HepG2 (cell line): Measurements from ENCODE around the gene PLPPR2. TPM values are rescaled to one million over a fixed set of nuclear protein-coding genes. Genes with fewer than 3 reads are reported as not detected.
A peak's percentile ranks its signal among the peaks of the same experiment; 100 is the strongest.

Experiments used
- ATAC-seq: fragments of 200-7000 bp; cut with Tn5 transposase; 3 replicates; pipeline ENCODE4 v1.9.1; 2020; ENCODE audit warnings: mild to moderate bottlenecking, moderate library complexity
- BruUV-seq: library from RNA; stranded (reverse); fragments of 400-500 nt; replicated peaks from 2 replicates; lab custom pipeline; 2021; lab: Mats Ljungman, UMichigan
- CTCF ChIA-PET: fragments of 300-600 bp; formaldehyde crosslinking; extraction: SDS; loops from one replicate; lab custom pipeline; 2021; ENCODE audit warnings: low total read pairs, inconsistent platforms, low intra/inter-chr PET ratio; lab: Yijun Ruan, JAX
- POLR2A ChIA-PET: fragments of 350-600 bp; sonication (Branson Sonifier 250); formaldehyde crosslinking; loops from one replicate; lab custom pipeline; 2020; ENCODE audit warnings: antibody characterized with exemption, inconsistent platforms; lab: Yijun Ruan, JAX
- DNase-seq: peaks from one replicate; pipeline ENCODE4 v3.0.0-alpha.2; 2015; ENCODE audit warnings: low spot score
- FAIRE-seq: peaks from 3 replicates; lab custom pipeline; 2011; peaks lifted over from hg19 to GRCh38; lab: Jason Lieb, UNC
- H2AFZ ChIP-seq: one replicate; pipeline ENCODE4 v1.6.1; 2011; ENCODE audit warnings: low read length, inconsistent platforms
- H3K27ac ChIP-seq: fragments of 300-600 bp; 3 replicates; pipeline ENCODE4 v1.8.0; 2011; ENCODE audit warnings: mixed run types, mild to moderate bottlenecking, mixed read lengths, low read length, inconsistent platforms; ENCODE audit not compliant: insufficient read depth; ENCODE audit errors: extremely low read length
- H3K27me3 ChIP-seq, 2 experiments: fragments of 200-600 bp in 1 of 2; 2 replicates in 1 of 2; 3 replicates in 1 of 2; pipeline versions ENCODE4 v1.6.0 to v1.8.0; 2011; ENCODE audit warnings: low read length in 2 of 2, mild to moderate bottlenecking in 2 of 2, moderate library complexity in 2 of 2, inconsistent platforms in 1 of 2; ENCODE audit not compliant: insufficient read depth in 2 of 2, control insufficient read depth in 1 of 2
- H3K36me3 ChIP-seq, 2 experiments: fragments of 200-600 bp in 1 of 2; replicated peaks in 1 of 2; 2 replicates in 1 of 2; 3 replicates in 1 of 2; pipeline versions ENCODE4 v1.5.1 to v1.8.0; 2011; ENCODE audit warnings: low read length in 2 of 2, inconsistent platforms in 1 of 2; ENCODE audit not compliant: insufficient read depth in 2 of 2, control insufficient read depth in 1 of 2
- H3K4me1 ChIP-seq: 2 replicates; pipeline ENCODE4 v1.5.1; 2012; ENCODE audit warnings: low read length, inconsistent platforms; ENCODE audit not compliant: insufficient read depth
- H3K4me2 ChIP-seq: 2 replicates; pipeline ENCODE4 v1.6.0; 2011; ENCODE audit warnings: low read depth, low read length, inconsistent platforms
- H3K4me3 ChIP-seq, 3 experiments: fragments of 200-600 bp in 1 of 3; sonication (generic), shearing (Covaris generic) in 1 of 3; replicated peaks in 1 of 3; 2 replicates each; pipeline ENCODE4 v1.5.1; 2011 to 2016; ENCODE audit warnings: low read length in 3 of 3, inconsistent platforms in 2 of 3, low read depth in 2 of 3, mild to moderate bottlenecking in 2 of 3, control low read depth in 1 of 3, mixed read lengths in 1 of 3; ENCODE audit not compliant: insufficient read depth in 1 of 3
- H3K79me2 ChIP-seq: one replicate; pipeline ENCODE4 v1.6.1; 2011; ENCODE audit warnings: low read length, inconsistent platforms; ENCODE audit not compliant: insufficient read depth
- H3K9ac ChIP-seq: 2 replicates; pipeline ENCODE4 v1.6.0; 2011; ENCODE audit warnings: mild to moderate bottlenecking, low read depth, low read length, inconsistent platforms; ENCODE audit not compliant: insufficient read depth
- H3K9me3 ChIP-seq: 2 replicates; pipeline ENCODE4 v1.5.1; 2012; ENCODE audit warnings: mild to moderate bottlenecking, low read length
- H4K20me1 ChIP-seq: 2 replicates; pipeline ENCODE4 v1.6.0; 2011; ENCODE audit warnings: inconsistent platforms, mild to moderate bottlenecking, low read length, moderate library complexity; ENCODE audit not compliant: insufficient read depth
- ARID2 ChIP-seq: sonication (generic); formaldehyde crosslinking; IDR thresholded peaks from 2 replicates; pipeline ENCODE4 v1.8.1; 2022; ENCODE audit warnings: mild to moderate bottlenecking, missing genetic modification reagents, borderline replicate concordance
- ELF3 ChIP-seq: IDR thresholded peaks from 2 replicates; pipeline ENCODE4 v1.6.1; 2016; ENCODE audit warnings: missing genetic modification reagents, missing compliant biosample characterization
- ELF4 ChIP-seq: sonication (generic); formaldehyde crosslinking; IDR thresholded peaks from 2 replicates; pipeline ENCODE4 v1.5.0; 2020; ENCODE audit warnings: missing genetic modification reagents, mild to moderate bottlenecking, moderate library complexity, borderline replicate concordance
- HNF4A ChIP-seq: sonication (generic); formaldehyde crosslinking; IDR thresholded peaks from 2 replicates; pipeline ENCODE4 v1.4.0; 2020; ENCODE audit warnings: missing genetic modification reagents
- KDM5A ChIP-seq: fragments of 200-600 bp; sonication (generic); IDR thresholded peaks from 2 replicates; pipeline ENCODE4 v1.7.0; 2018; ENCODE audit warnings: antibody characterized with exemption, mild to moderate bottlenecking, low read length, borderline replicate concordance
- KDM6A ChIP-seq: IDR thresholded peaks from 2 replicates; pipeline ENCODE4 v1.6.1; 2016; ENCODE audit warnings: low read depth
- MIXL1 ChIP-seq: IDR thresholded peaks from 2 replicates; pipeline ENCODE4 v1.6.1; 2016
- NFYC ChIP-seq: IDR thresholded peaks from 2 replicates; pipeline ENCODE4 v1.6.1; 2016; ENCODE audit warnings: missing genetic modification reagents, missing compliant biosample characterization
- POLR2AphosphoS5 ChIP-seq: IDR thresholded peaks from 2 replicates; pipeline ENCODE4 v1.6.1; 2012; ENCODE audit warnings: low read depth, low read length
- SIN3A ChIP-seq: IDR thresholded peaks from 2 replicates; pipeline ENCODE4 v1.6.1; 2011; ENCODE audit warnings: low read depth, mild to moderate bottlenecking, control low read depth, low read length, borderline replicate concordance
- SOX5 ChIP-seq: IDR thresholded peaks from 2 replicates; pipeline ENCODE4 v1.6.1; 2016; ENCODE audit warnings: borderline replicate concordance
- SP4 ChIP-seq: sonication (generic); formaldehyde crosslinking; IDR thresholded peaks from 2 replicates; pipeline ENCODE4 v1.8.1; 2023; ENCODE audit warnings: mild to moderate bottlenecking, missing genetic modification reagents
- TOPORS ChIP-seq: sonication (generic); formaldehyde crosslinking; IDR thresholded peaks from 2 replicates; pipeline ENCODE4 v1.8.0; 2023; ENCODE audit warnings: mild to moderate bottlenecking, missing genetic modification reagents
- ZC3H4 ChIP-seq: sonication (generic); formaldehyde crosslinking; IDR thresholded peaks from 2 replicates; pipeline ENCODE4 v1.4.0; 2020; ENCODE audit warnings: missing genetic modification reagents, borderline replicate concordance
- ZNF292 ChIP-seq: sonication (generic); formaldehyde crosslinking; IDR thresholded peaks from 2 replicates; pipeline ENCODE4 v1.8.1; 2022; ENCODE audit warnings: mild to moderate bottlenecking, low read depth, missing genetic modification reagents, borderline replicate concordance
- WGBS: methylation state at CpG from one replicate; pipeline ENCODE4 v1.1.6; 2017; ENCODE audit warnings: low lambda C conversion rate; 5-methylcytosine and 5-hydroxymethylcytosine counted together
- in situ Hi-C: cut with HindIII; loops from 2 replicates; pipeline ENCODE4 v1.10.0; 2017; ENCODE audit warnings: low pct_unique_long_range_greater_than_20kb; ENCODE audit not compliant: extremely low pct_ligation_motif_present
- intact Hi-C: fragments of 100-400 bp; cut with micrococcal nuclease; formaldehyde crosslinking; loops from one replicate; pipeline ENCODE4 v1.10.0; 2022; ENCODE audit not compliant: unreplicated experiment
- polyA plus RNA-seq, 8 experiments: library from polyadenylated mRNA; depleted of rRNA in 3 of 8; stranded (reverse) in 7 of 8; unstranded in 1 of 8; fragments of >200 nt; fragmentation: Illumina TruSeq in 4 of 8; extraction: Trizol in 4 of 8; gene quantifications; 2 replicates each; pipeline versions ENCODE4 v1.2.1 to v1.2.3, GENCODE V29; 2011 to 2016; ENCODE audit warnings: low read depth in 4 of 8, missing spikeins in 1 of 8, mixed read lengths in 1 of 8; ENCODE audit not compliant: insufficient read depth in 1 of 8
- total RNA-seq, 5 experiments: library from RNA; depleted of rRNA; stranded (reverse); fragments of >200 nt; fragmentation: Illumina TruSeq; extraction: Trizol; gene quantifications; 2 replicates each; pipeline ENCODE4 v1.2.3, GENCODE V29; 2016; ENCODE audit warnings: low read depth in 1 of 5
- TF ChIP-seq, protein P1 (sequence below): sonication (generic); formaldehyde crosslinking; IDR thresholded peaks from 2 replicates; pipeline ENCODE4 v1.9.0; 2022; ENCODE audit warnings: missing genetic modification reagents, mild to moderate bottlenecking, borderline replicate concordance
- TF ChIP-seq, protein P2 (sequence below): IDR thresholded peaks from 2 replicates; pipeline ENCODE4 v1.6.1; 2016; ENCODE audit warnings: mild to moderate bottlenecking

PLPPR2 gene
- total and polyA plus RNA-seq, 2 of the 13 experiments (the other 11 are each of a cell fraction or from before 2014, with no cell fraction given) = 1.5 to 2.1 TPM

GRCh38 chr19:11346104-11346940 is 8.9 kb upstream of the PLPPR2 start, which contains the start of the genes CCDC159 and TMEM205:
Gene CCDC159 (plus strand): TSS chr19:11346519. CDS start chr19:11346607, 88 bp downstream.
Gene TMEM205 (minus strand): TSS chr19:11346268. CDS start chr19:11345619, 649 bp downstream.
- no peaks in the 10 kb centered on the region for H3K79me2 ChIP-seq
- peak within 1 kb of the TSS; percentile 71 for H3K9ac ChIP-seq
- no peaks in the 10 kb centered on the region for H3K36me3 ChIP-seq
- H3K27ac ChIP-seq = peak within 1 kb of the TSS; percentile 32
- POLR2A ChIA-PET = interaction anchor here (0.8 to 4.8 kb wide), 11 partner anchors 9 to 203 kb away, joined by 3 to 68 read pairs (median 4); partner anchors contain the start of genes ODAD3, PRKCSH and SWSAP1
- CTCF ChIA-PET = no interaction called here
- H3K4me2 ChIP-seq = peak within 1 kb of the TSS; percentile 86
- intact Hi-C loops = no loop called here
- FAIRE-seq (peak; percentile 95), ATAC-seq (peak; percentile 89), DNase-seq (peak; percentile 97)
- WGBS = 0% methylated on average over 12 of the region's 50 CpGs
- H2AFZ ChIP-seq = peak within 1 kb of the TSS; percentile 15
- H4K20me1 ChIP-seq = no peaks in the 10 kb centered on the region
- H3K4me1 ChIP-seq = peaks cover 37% of the 10 kb centered on the region
- no peaks in the 10 kb centered on the region for H3K9me3 ChIP-seq
- no peaks in the 10 kb centered on the region for H3K27me3 ChIP-seq
- peak within 1 kb of the TSS; percentile 65 to 88 (median 83) for H3K4me3 ChIP-seq
- in situ Hi-C loops = no loop called here
- no TSS peak for BruUV-seq
- peak; percentile 93 for TF ChIP-seq NFYC (CRISPR knock-in tag)
- TF ChIP-seq, protein P1, sequence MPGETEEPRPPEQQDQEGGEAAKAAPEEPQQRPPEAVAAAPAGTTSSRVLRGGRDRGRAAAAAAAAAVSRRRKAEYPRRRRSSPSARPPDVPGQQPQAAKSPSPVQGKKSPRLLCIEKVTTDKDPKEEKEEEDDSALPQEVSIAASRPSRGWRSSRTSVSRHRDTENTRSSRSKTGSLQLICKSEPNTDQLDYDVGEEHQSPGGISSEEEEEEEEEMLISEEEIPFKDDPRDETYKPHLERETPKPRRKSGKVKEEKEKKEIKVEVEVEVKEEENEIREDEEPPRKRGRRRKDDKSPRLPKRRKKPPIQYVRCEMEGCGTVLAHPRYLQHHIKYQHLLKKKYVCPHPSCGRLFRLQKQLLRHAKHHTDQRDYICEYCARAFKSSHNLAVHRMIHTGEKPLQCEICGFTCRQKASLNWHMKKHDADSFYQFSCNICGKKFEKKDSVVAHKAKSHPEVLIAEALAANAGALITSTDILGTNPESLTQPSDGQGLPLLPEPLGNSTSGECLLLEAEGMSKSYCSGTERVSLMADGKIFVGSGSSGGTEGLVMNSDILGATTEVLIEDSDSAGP (CRISPR knock-in tag) = peak; percentile 51; the same call in 1 of the 2 replicates
- TF ChIP-seq SOX5 = peak; percentile 23; the same call in 1 of the 2 replicates
- TF ChIP-seq ELF4 = 0 out of 2 replicates have a peak, but pooled peaks have one; percentile 2
- TF ChIP-seq ARID2 = 0 out of 2 replicates have a peak, but pooled peaks have one; percentile 37
- TF ChIP-seq SP4 (CRISPR knock-in tag) = peak; percentile 96
- no peak for TF ChIP-seq HNF4A (CRISPR knock-in tag)
- TF ChIP-seq ELF3 (CRISPR knock-in tag) = peak; percentile 36; the same call in 1 of the 2 replicates
- TF ChIP-seq ZNF292 (CRISPR knock-in tag) = no peak
- 0 out of 2 replicates have a peak, but pooled peaks have one; percentile 4 for TF ChIP-seq KDM6A
- peak; percentile 35; the same call in 1 of the 2 replicates for TF ChIP-seq MIXL1 (CRISPR knock-in tag)
- TF ChIP-seq POLR2AphosphoS5 = peak; percentile 48
- TF ChIP-seq KDM5A = peak; percentile 38; the same call in 1 of the 2 replicates
- TF ChIP-seq, protein P2, sequence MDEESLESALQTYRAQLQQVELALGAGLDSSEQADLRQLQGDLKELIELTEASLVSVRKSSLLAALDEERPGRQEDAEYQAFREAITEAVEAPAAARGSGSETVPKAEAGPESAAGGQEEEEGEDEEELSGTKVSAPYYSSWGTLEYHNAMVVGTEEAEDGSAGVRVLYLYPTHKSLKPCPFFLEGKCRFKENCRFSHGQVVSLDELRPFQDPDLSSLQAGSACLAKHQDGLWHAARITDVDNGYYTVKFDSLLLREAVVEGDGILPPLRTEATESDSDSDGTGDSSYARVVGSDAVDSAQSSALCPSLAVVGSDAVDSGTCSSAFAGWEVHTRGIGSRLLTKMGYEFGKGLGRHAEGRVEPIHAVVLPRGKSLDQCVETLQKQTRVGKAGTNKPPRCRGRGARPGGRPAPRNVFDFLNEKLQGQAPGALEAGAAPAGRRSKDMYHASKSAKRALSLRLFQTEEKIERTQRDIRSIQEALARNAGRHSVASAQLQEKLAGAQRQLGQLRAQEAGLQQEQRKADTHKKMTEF (CRISPR knock-in tag) = peak; percentile 80
- peak; percentile 50; the same call in 1 of the 2 replicates for TF ChIP-seq SIN3A
- peak; percentile 46; the same call in 1 of the 2 replicates for TF ChIP-seq TOPORS
- no peak for TF ChIP-seq ZC3H4 (CRISPR knock-in tag)
